Peyer's patch (tissue), 4 donors: Measurements from ENCODE around the gene MYL12A. TPM values are rescaled to one million over a fixed set of nuclear protein-coding genes. Genes with fewer than 3 reads are reported as not detected.

Experiments
- DNase-seq, 3 donors: peaks; one replicate each; pipeline ENCODE4 v3.0.0-alpha.2; 2017 to 2019
- H3K27ac ChIP-seq, 4 donors: fragments of 200-600 bp; sonication (generic); one replicate each; pipeline ENCODE4 v1.5.1; 2016 to 2019
- H3K27me3 ChIP-seq, 2 donors: fragments of 200-600 bp; sonication (generic); one replicate each; pipeline ENCODE4 v1.5.1; 2019
- H3K36me3 ChIP-seq, 3 donors: fragments of 200-600 bp; sonication (generic); one replicate each; pipeline ENCODE4 v1.5.1; 2016 to 2019
- H3K4me1 ChIP-seq, 4 donors: fragments of 200-600 bp; sonication (generic); one replicate each; pipeline ENCODE4 v1.5.1; 2016 to 2019
- H3K4me3 ChIP-seq, 4 donors: fragments of 200-600 bp; sonication (generic); 1 replicate in 3 of 4; 2 replicates in 1 of 4; pipeline ENCODE4 v1.5.1; 2016 to 2019; ENCODE audit warnings: mild to moderate bottlenecking in 1 of 4
- H3K9me3 ChIP-seq, 4 donors: fragments of 200-600 bp; sonication (generic); one replicate each; pipeline ENCODE4 v1.5.1; 2016 to 2019; ENCODE audit warnings: mild to moderate bottlenecking in 1 of 4
- POLR2A ChIP-seq, 2 donors: fragments of 450-650 bp; IDR thresholded peaks; one replicate each; pipeline ENCODE4 v1.5.1; 2017; ENCODE audit warnings: antibody characterized with exemption in 2 of 2, mild to moderate bottlenecking in 2 of 2, moderate library complexity in 2 of 2
- total RNA-seq, 4 donors: library from RNA; depleted of rRNA; stranded (reverse); fragments of >200 nt; gene quantifications; one replicate each; pipeline ENCODE4 v1.1.0, GENCODE V29; 2016
- TF ChIP-seq, protein P1 (sequence below), 6 experiments: fragments of 450-650 bp in 4 of 6; fragments of 200-600 bp in 2 of 6; sonication (generic) in 1 of 6; IDR thresholded peaks; one replicate each; pipeline ENCODE4 v1.5.1; 2017 to 2019; ENCODE audit warnings: antibody characterized with exemption in 6 of 6, mild to moderate bottlenecking in 3 of 6, moderate library complexity in 1 of 6

MYL12A gene
- total RNA-seq, 4 donors from 2014 or later, result 256 to 401 (median 312) TPM

DNA sequence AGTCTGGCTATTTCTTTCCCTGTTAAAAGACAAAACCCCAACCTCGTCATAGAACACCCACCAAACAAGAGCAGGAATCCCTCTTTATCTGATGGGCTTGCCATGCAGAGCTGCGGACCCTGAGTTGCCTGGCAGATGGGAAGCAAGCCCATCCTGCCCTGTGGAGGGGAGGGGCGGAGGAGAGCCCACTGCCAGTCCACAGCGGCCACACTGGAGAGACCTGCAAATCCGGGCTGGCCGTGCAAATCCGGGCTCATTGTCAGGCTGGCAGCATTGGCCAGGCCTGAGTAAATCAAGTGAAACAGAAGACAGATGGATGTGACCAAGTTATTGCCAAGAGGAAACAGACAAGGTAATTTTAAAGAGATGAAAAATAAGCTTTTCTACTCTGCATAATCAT is 36.3 kb downstream of the MYL12A start:
- Histone ChIP-seq H3K27ac (no peak overlapping the region), H3K4me3 (no peak overlapping the region), H3K9me3 (no peaks in the 10 kb centered on the region), H3K4me1 (no peaks in the 10 kb centered on the region), H3K36me3 (peaks cover 0 to 5% (median 0%) of the 10 kb centered on the region in 3 donors), H3K27me3 (no peaks in the 10 kb centered on the region)
- no peak for TF ChIP-seq POLR2A (IDR thresholded peaks at IDR 0.05)
- TF ChIP-seq, protein P1, sequence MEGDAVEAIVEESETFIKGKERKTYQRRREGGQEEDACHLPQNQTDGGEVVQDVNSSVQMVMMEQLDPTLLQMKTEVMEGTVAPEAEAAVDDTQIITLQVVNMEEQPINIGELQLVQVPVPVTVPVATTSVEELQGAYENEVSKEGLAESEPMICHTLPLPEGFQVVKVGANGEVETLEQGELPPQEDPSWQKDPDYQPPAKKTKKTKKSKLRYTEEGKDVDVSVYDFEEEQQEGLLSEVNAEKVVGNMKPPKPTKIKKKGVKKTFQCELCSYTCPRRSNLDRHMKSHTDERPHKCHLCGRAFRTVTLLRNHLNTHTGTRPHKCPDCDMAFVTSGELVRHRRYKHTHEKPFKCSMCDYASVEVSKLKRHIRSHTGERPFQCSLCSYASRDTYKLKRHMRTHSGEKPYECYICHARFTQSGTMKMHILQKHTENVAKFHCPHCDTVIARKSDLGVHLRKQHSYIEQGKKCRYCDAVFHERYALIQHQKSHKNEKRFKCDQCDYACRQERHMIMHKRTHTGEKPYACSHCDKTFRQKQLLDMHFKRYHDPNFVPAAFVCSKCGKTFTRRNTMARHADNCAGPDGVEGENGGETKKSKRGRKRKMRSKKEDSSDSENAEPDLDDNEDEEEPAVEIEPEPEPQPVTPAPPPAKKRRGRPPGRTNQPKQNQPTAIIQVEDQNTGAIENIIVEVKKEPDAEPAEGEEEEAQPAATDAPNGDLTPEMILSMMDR (IDR thresholded peaks at IDR 0.05), result no peak
- DNase-seq, result no peak

DNA sequence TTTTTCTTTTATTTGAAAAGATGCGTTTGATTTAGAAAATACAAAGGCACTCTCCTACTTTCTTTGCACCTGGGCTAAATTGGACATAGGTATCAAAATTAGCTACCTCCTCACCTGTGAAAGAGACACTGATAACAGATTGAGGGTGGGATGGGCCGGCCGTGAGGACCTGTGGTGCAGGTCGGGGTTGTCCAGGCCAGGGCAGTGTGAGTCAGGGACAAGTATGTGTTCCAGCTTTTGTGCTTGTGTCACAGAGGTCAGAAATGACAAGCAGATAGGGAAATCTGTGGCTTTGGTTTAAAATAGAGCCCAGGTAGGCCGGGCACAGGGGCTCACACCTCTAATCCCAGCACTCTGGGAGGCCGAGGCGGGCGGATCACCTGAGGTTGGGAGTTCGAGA is 36.9 kb downstream of the MYL12A start:
- Histone ChIP-seq H3K27me3 (no peaks in the 10 kb centered on the region), H3K4me3 (no peak overlapping the region), H3K9me3 (no peaks in the 10 kb centered on the region), H3K36me3 (no peaks in the 10 kb centered on the region), H3K4me1 (no peaks in the 10 kb centered on the region), H3K27ac (no peak overlapping the region)
- TF ChIP-seq POLR2A (IDR thresholded peaks at IDR 0.05), result no peak
- TF ChIP-seq, protein P1 (IDR thresholded peaks at IDR 0.05), result no peak
- no peak for DNase-seq

DNA sequence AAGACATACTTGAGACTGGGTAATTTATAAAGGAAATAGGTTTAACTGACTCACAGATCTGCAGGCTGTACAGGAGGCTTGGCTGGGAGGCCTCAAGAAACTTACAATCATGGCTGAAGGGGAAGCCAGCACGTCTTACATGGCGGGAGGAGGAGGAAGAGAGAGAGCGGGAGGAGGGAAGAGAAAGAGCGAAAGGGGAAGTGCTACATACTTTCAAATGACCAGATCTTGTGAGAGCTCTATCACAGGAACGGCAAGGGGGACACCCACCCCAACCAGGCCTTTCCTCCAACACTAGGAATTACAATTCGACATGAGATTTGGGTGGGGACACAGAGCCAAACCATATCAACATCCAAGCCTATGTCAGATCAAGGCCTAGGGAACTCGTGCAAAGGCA is 38.6 kb downstream of the MYL12A start:
- peaks cover 0 to 2% (median 0%) of the 10 kb centered on the region in 4 donors for H3K9me3 ChIP-seq
- no peak overlapping the region for H3K27ac ChIP-seq
- no peak overlapping the region for H3K4me3 ChIP-seq
- no peaks in the 10 kb centered on the region for H3K4me1 ChIP-seq
- DNase-seq, result no peak
- no peak for TF ChIP-seq POLR2A (IDR thresholded peaks at IDR 0.05)
- TF ChIP-seq, protein P1 (IDR thresholded peaks at IDR 0.05), result no peak
- no peaks in the 10 kb centered on the region for H3K27me3 ChIP-seq
- no peaks in the 10 kb centered on the region for H3K36me3 ChIP-seq

DNA sequence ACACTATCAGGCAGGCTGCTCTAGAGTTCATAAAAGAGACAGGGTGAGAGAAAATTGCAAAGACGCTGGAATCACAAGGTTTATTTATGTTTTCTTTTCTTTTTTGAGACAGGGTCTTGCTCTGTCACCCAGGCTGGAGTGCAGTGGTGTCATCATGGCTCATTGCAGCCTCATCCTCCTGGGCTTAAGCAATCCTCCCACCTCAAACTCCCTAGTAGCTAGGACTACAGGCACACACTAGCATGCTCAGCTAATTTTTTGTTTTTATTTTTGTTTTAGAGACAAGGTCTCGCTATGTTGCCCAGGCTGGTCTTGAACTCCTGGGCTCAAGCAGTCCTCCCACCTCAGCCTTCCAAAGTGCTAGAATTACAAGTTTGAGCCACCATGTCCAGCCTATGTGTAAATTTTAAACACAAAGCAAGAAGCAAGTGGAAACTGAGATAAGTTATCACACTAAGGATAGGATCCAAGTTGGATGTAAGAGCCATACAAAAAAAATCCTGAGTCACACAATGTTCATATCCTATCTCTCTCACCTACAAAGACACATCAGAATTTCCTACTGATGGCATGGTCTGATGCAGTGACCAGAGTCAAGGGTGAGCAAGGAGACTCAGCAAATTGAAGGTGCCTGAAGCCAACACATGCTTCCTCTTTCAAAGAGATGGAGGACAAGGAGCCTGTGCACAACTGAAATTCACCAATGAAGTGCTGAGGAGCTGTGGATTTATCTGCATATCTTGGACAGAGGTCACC is 45.8 kb downstream of the MYL12A start:
- no peak for TF ChIP-seq POLR2A (IDR thresholded peaks at IDR 0.05)
- TF ChIP-seq, protein P1 (IDR thresholded peaks at IDR 0.05), result no peak
- Histone ChIP-seq H3K9me3 (peaks cover 0 to 2% (median 0%) of the 10 kb centered on the region in 4 donors), H3K4me3 (no peak overlapping the region), H3K27ac (no peak overlapping the region), H3K27me3 (no peaks in the 10 kb centered on the region), H3K4me1 (peaks cover 0 to 6% (median 0%) of the 10 kb centered on the region in 4 donors), H3K36me3 (no peaks in the 10 kb centered on the region)
- no peak for DNase-seq

DNA sequence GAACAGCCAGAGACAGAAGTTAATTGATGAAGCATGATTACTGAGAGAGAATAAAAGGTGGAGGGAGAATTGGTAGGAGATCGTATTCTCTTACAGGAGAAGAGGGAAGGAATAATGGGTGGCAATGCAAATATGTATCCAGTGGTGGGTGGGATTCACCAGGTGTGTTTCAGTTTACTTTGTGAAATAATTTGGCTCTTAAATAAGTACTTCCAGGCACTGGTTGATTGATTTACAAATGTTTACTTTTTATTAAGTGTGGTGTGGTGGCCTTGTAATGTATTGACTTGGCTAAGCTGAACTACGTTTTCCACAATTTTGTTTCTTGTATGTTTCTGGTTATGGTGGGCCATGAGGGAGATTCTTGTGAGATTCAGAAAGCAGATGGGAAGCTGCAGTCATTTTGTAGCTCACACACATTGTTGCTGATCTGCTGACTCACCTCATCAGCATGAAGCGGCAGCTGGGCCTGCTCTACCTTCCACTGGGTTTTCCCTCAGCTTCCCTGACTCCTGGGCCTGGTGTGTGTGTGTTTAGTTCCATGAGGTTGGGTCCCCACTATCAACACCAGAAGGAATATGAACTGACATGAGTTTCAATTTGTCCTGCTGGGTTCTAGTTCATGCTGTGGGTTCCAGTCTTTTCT is 47.0 kb downstream of the MYL12A start:
- Histone ChIP-seq H3K27ac (no peak overlapping the region), H3K27me3 (no peaks in the 10 kb centered on the region), H3K9me3 (peaks cover 0 to 2% (median 0%) of the 10 kb centered on the region in 4 donors), H3K36me3 (no peaks in the 10 kb centered on the region), H3K4me1 (peaks cover 0 to 6% (median 0%) of the 10 kb centered on the region in 4 donors), H3K4me3 (no peak overlapping the region)
- TF ChIP-seq, protein P1 (IDR thresholded peaks at IDR 0.05), result no peak
- no peak for TF ChIP-seq POLR2A (IDR thresholded peaks at IDR 0.05)
- no peak for DNase-seq
